ENCODE data around the gene MUC4.

DNA sequence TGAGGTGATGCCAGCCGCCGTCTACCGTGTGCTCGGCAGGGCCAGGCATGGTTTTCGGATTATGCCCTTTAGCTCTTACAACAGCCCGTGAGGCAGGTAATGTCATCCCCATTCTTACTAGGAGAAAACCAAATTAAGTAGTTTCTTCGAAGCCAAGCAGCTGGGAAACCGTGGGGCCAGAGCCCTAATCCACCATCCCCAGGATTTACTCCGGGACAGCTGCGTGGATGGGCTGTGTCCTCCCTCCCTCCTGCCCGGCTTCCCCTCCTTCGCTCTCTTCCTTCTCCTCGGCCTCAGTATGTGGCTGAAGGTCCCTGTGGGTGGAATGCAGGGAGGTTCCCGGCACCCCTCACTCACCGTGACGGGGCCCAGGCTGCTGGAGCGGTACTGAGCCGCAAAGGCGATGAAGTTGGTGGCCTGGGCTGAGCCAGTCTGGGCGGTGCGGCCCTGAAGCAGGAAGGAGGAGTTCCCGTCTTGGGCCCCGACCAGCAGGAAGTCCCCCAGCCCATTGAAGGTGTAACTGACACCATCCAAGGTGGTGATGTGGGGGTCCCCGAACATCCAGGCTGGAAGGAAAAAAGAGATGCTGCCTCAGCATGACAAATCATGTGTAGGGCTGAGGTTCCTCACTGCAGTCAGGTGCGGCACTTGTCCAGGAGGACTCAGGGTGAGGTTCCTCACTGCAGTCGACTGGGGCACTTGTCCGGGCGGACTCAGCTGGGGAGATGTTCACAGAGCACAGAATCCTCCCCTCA, 48.5 kb downstream of the MUC4 start:
- TF ChIP-seq, protein P1, sequence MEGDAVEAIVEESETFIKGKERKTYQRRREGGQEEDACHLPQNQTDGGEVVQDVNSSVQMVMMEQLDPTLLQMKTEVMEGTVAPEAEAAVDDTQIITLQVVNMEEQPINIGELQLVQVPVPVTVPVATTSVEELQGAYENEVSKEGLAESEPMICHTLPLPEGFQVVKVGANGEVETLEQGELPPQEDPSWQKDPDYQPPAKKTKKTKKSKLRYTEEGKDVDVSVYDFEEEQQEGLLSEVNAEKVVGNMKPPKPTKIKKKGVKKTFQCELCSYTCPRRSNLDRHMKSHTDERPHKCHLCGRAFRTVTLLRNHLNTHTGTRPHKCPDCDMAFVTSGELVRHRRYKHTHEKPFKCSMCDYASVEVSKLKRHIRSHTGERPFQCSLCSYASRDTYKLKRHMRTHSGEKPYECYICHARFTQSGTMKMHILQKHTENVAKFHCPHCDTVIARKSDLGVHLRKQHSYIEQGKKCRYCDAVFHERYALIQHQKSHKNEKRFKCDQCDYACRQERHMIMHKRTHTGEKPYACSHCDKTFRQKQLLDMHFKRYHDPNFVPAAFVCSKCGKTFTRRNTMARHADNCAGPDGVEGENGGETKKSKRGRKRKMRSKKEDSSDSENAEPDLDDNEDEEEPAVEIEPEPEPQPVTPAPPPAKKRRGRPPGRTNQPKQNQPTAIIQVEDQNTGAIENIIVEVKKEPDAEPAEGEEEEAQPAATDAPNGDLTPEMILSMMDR (IDR thresholded peaks at IDR 0.05; ENCODE audit: insufficient read depth, low read length, poor library complexity, severe bottlenecking) = no peak
- TF ChIP-seq EZH2phosphoT487 (conservative IDR thresholded peaks at IDR 0.05; ENCODE audit: low read length) = no peak

Measured in SU-DHL-6 (cell line).